ENCODE measurements around the gene DCAKD. TPM values are rescaled to one million over a fixed set of nuclear protein-coding genes. Genes with fewer than 3 reads are reported as not detected.
"Not testable (repeated sequence)": the region's sequence is repeated elsewhere in the genome, so short reads cannot be mapped to it uniquely, and the experiment has no call there.

The DCAKD gene
- total RNA-seq, 2 experiments from 2014 or later: 11.6 to 12.2 TPM

GRCh38 chr17:45060382-45060796 is 9.0 kb upstream of the DCAKD start:
- peak overlapping the region; percentile 72 for H3K4me3 ChIP-seq (ENCODE audit: low read length)
- Mint-ChIP-seq H3K4me3 (peak overlapping the region; percentile 100), H3K27me3 (no peaks in the 10 kb centered on the region), H3K4me1 (ENCODE audit: low read depth) (peaks cover 57% of the 10 kb centered on the region), H3K9me3 (no peaks in the 10 kb centered on the region), H3K27ac (peak overlapping the region; percentile 92), H3K36me3 (ENCODE audit: low read depth) (peaks cover 9% of the 10 kb centered on the region)
- TF ChIP-seq, protein P1, sequence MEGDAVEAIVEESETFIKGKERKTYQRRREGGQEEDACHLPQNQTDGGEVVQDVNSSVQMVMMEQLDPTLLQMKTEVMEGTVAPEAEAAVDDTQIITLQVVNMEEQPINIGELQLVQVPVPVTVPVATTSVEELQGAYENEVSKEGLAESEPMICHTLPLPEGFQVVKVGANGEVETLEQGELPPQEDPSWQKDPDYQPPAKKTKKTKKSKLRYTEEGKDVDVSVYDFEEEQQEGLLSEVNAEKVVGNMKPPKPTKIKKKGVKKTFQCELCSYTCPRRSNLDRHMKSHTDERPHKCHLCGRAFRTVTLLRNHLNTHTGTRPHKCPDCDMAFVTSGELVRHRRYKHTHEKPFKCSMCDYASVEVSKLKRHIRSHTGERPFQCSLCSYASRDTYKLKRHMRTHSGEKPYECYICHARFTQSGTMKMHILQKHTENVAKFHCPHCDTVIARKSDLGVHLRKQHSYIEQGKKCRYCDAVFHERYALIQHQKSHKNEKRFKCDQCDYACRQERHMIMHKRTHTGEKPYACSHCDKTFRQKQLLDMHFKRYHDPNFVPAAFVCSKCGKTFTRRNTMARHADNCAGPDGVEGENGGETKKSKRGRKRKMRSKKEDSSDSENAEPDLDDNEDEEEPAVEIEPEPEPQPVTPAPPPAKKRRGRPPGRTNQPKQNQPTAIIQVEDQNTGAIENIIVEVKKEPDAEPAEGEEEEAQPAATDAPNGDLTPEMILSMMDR (IDR thresholded peaks at IDR 0.05): no peak
- no peaks in the 10 kb centered on the region for H3K27me3 ChIP-seq (ENCODE audit: control insufficient read depth in 1 of 2, insufficient read depth in 2 of 2, low read length in 2 of 2)
- DNase-seq (no peak), ATAC-seq (ENCODE audit: poor library complexity) (no peak)
- peaks cover 47% of the 10 kb centered on the region for H3K4me1 ChIP-seq (ENCODE audit: insufficient read depth, low read length)
- ChIA-PET CTCF (interaction anchor here (1.0 to 1.3 kb wide), 3 partner anchors 10 to 75 kb away, joined by 5 to 6 read pairs (median 5); partner anchors contain the start of gene ACBD4), POLR2A (interaction anchor here (1.0 to 2.8 kb wide), 16 partner anchors 9 to 370 kb away, joined by 3 to 87 read pairs (median 6); partner anchors contain the start of genes ACBD4, CCDC43, DCAKD and HEXIM1)
- intact Hi-C loops (cut with DNase I, micrococcal nuclease): loop anchor here in 1 of 2 experiments (1.0 to 5.0 kb wide), 4 partner anchors 8 to 257 kb away; partner anchors contain the start of genes HEXIM1, HEXIM2 and MAP3K14
- peak overlapping the region; percentile 76 to 87 for H3K27ac ChIP-seq (ENCODE audit: low read depth in 1 of 2, low read length in 2 of 2)
- peaks cover 9% of the 10 kb centered on the region for H3K36me3 ChIP-seq (ENCODE audit: insufficient read depth, low read length)
- H3K9me3 ChIP-seq (ENCODE audit: control insufficient read depth in 1 of 2, insufficient read depth in 1 of 2, low read length in 2 of 2): no peaks in the 10 kb centered on the region

- DNase-seq: peak; percentile 10 to 81 (median 38)
- peak; percentile 35 for ATAC-seq (ENCODE audit: poor library complexity)
- Histone ChIP-seq H3K4me1 (ENCODE audit: insufficient read depth, low read length) (peaks cover 43% of the 10 kb centered on the region), H3K4me3 (ENCODE audit: low read length) (peak overlapping the region; percentile 62), H3K27me3 (ENCODE audit: control insufficient read depth in 1 of 2, insufficient read depth in 2 of 2, low read length in 2 of 2) (no peaks in the 10 kb centered on the region), H3K27ac (ENCODE audit: low read depth in 1 of 2, low read length in 2 of 2) (peak overlapping the region; percentile 52 to 70), H3K9me3 (ENCODE audit: control insufficient read depth in 1 of 2, insufficient read depth in 1 of 2, low read length in 2 of 2) (no peaks in the 10 kb centered on the region), H3K36me3 (ENCODE audit: insufficient read depth, low read length) (no peaks in the 10 kb centered on the region)
- intact Hi-C loops (cut with DNase I, micrococcal nuclease): loop anchor here (1.0 to 5.0 kb wide), 3 partner anchors 8 to 105 kb away; partner anchors contain the start of genes HEXIM1 (in 1 of the 2) and KIF18B (in 1 of the 2)
- H3K4me3 Mint-ChIP-seq: peak overlapping the region; percentile 86
- H3K27me3 Mint-ChIP-seq: no peaks in the 10 kb centered on the region
- no peaks in the 10 kb centered on the region for H3K9me3 Mint-ChIP-seq
- TF ChIP-seq, protein P1 (IDR thresholded peaks at IDR 0.05): no peak
- peaks cover 4% of the 10 kb centered on the region for H3K36me3 Mint-ChIP-seq (ENCODE audit: low read depth)
- CTCF ChIA-PET: interaction anchor here (1.9 kb wide), 1 partner anchor 30 kb away, joined by 8 read pairs; no protein-coding TSS in a partner anchor
- POLR2A ChIA-PET: interaction anchor here (0.7 to 4.5 kb wide), 7 partner anchors 9 to 1664 kb away, joined by 3 to 87 read pairs (median 4); partner anchors contain the start of genes EFTUD2, HEXIM2 and NMT1
- H3K27ac Mint-ChIP-seq: peak overlapping the region; percentile 96
- H3K4me1 Mint-ChIP-seq (ENCODE audit: low read depth): peaks cover 33% of the 10 kb centered on the region
These were observed 780 bp upstream of the DCAKD start for GRCh38 chr17:45052052-45052772.

DNA sequence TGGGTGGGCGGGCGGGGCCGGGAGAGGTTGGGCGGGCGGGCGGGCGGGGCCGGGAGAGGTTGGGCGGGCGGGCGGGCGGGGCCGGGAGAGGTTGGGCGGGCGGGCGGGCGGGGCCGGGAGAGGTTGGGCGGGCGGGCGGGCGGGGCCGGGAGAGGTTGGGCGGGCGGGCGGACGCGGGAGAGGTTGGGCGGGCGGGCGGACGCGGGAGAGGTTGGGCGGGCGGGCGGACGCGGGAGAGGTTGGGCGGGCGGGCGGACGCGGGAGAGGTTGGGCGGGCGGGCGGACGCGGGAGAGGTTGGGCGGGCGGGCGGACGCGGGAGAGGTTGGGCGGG is 254 bp upstream of the DCAKD start:
- intact Hi-C loops (cut with DNase I, micrococcal nuclease): loop anchor here (1.0 to 5.0 kb wide), 5 partner anchors 9 to 104 kb away; partner anchors contain the start of genes HEXIM1 (in 1 of the 2), KIF18B (in 1 of the 2), NMT1 (in 1 of the 2) and PLCD3 (in 1 of the 2)
- H3K9me3 Mint-ChIP-seq; ATAC-seq (ENCODE audit: poor library complexity); H3K36me3 Mint-ChIP-seq (ENCODE audit: low read depth); H3K4me3 Mint-ChIP-seq; H3K9me3 ChIP-seq (ENCODE audit: control insufficient read depth in 1 of 2, insufficient read depth in 1 of 2, low read length in 2 of 2); H3K27ac ChIP-seq (ENCODE audit: low read depth in 1 of 2, low read length in 2 of 2); DNase-seq; H3K36me3 ChIP-seq (ENCODE audit: insufficient read depth, low read length); H3K27ac Mint-ChIP-seq; H3K27me3 ChIP-seq (ENCODE audit: control insufficient read depth in 1 of 2, insufficient read depth in 2 of 2, low read length in 2 of 2); H3K27me3 Mint-ChIP-seq: not testable (repeated sequence)
- Histone ChIP-seq H3K4me3 (ENCODE audit: low read length) (peak overlapping the region; percentile 62), H3K4me1 (ENCODE audit: insufficient read depth, low read length) (peaks cover 43% of the 10 kb centered on the region)
- ChIA-PET POLR2A (interaction anchor here (0.7 to 4.5 kb wide), 6 partner anchors 10 to 1663 kb away, joined by 3 to 87 read pairs (median 4); partner anchors contain the start of genes EFTUD2 and NMT1), CTCF (interaction anchor here (1.9 kb wide), 1 partner anchor 30 kb away, joined by 8 read pairs; no protein-coding TSS in a partner anchor)
- peaks cover 33% of the 10 kb centered on the region for H3K4me1 Mint-ChIP-seq (ENCODE audit: low read depth)

Measured in CD4-positive, alpha-beta T cell (primary cell).